SU-DHL-6 (cell line): Measurements from ENCODE around the gene CPAMD8.

Experiments
- H2AFZ ChIP-seq: fragments of 200-600 bp; sonication (generic); 2 replicates; pipeline ENCODE4 v1.6.1; 2014; ENCODE audit warnings: low read depth, mild to moderate bottlenecking, moderate library complexity, mixed read lengths, antibody characterized with exemption, low read length; ENCODE audit not compliant: severe bottlenecking
- H3F3A ChIP-seq: fragments of 200-600 bp; shearing (Covaris generic); 2 replicates; pipeline ENCODE4 v1.6.0; 2016; ENCODE audit warnings: antibody characterized with exemption, mild to moderate bottlenecking; ENCODE audit not compliant: insufficient read depth
- H3K27ac ChIP-seq: fragments of 200-600 bp; sonication (generic); 2 replicates; pipeline ENCODE4 v1.5.1; 2016; ENCODE audit warnings: low read depth, mild to moderate bottlenecking, low read length, moderate library complexity, mixed read lengths
- H3K27me3 ChIP-seq: fragments of 200-600 bp; sonication (generic), shearing (Covaris generic); 2 replicates; pipeline ENCODE4 v1.6.0; 2014; ENCODE audit warnings: mild to moderate bottlenecking, low read length
- H3K36me3 ChIP-seq: fragments of 200-600 bp; sonication (generic); 2 replicates; pipeline ENCODE4 v1.6.1; 2014; ENCODE audit warnings: mild to moderate bottlenecking, low read length, mixed read lengths
- H3K4me2 ChIP-seq: fragments of 300-600, 200-600 bp; shearing (Covaris generic), sonication (generic); 2 replicates; pipeline ENCODE4 v1.6.0; 2014; ENCODE audit warnings: low read length, low read depth, mild to moderate bottlenecking; ENCODE audit not compliant: poor library complexity, severe bottlenecking
- H3K4me3 ChIP-seq: fragments of 200-600 bp; sonication (generic); 2 replicates; pipeline ENCODE4 v1.5.1; 2014; ENCODE audit warnings: antibody characterized with exemption, low read length, mild to moderate bottlenecking, mixed read lengths; ENCODE audit not compliant: insufficient read depth, poor library complexity, severe bottlenecking
- H3K79me2 ChIP-seq: fragments of 200-600 bp; sonication (generic); 2 replicates; pipeline ENCODE4 v1.6.1; 2014; ENCODE audit warnings: mild to moderate bottlenecking, low read length, moderate library complexity; ENCODE audit not compliant: insufficient read depth
- H3K9ac ChIP-seq: fragments of 200-600 bp; sonication (generic); 2 replicates; pipeline ENCODE4 v1.7.0; 2014; ENCODE audit warnings: mild to moderate bottlenecking, low read length
- H3K9me2 ChIP-seq: fragments of 200-600 bp; sonication (generic); replicated peaks from 2 replicates; pipeline ENCODE4 v1.6.1; 2014; ENCODE audit warnings: low read length; ENCODE audit not compliant: insufficient read depth
- H3K9me3 ChIP-seq: fragments of 200-600 bp; sonication (generic); 2 replicates; pipeline ENCODE4 v1.6.1; 2014; ENCODE audit warnings: low read length, mixed read lengths; ENCODE audit not compliant: insufficient read depth
- H4K20me1 ChIP-seq: fragments of 200-600 bp; sonication (generic); 2 replicates; pipeline ENCODE4 v1.6.1; 2014; ENCODE audit warnings: low read depth, mild to moderate bottlenecking, antibody characterized with exemption, low read length, moderate library complexity, mixed read lengths
- CTCF ChIP-seq: fragments of 200-600 bp; sonication (generic); IDR thresholded peaks from one replicate; pipeline ENCODE4 v1.5.1; 2017; ENCODE audit warnings: antibody characterized with exemption, mild to moderate bottlenecking, low read length, moderate library complexity; ENCODE audit not compliant: insufficient read depth, poor library complexity, severe bottlenecking
- EZH2phosphoT487 ChIP-seq: fragments of 200-600 bp; sonication (generic), shearing (Covaris generic); conservative IDR thresholded peaks from 2 replicates; pipeline ENCODE4 v1.6.1; 2018; ENCODE audit warnings: mild to moderate bottlenecking, antibody characterized with exemption, low read length, moderate library complexity, mixed read lengths

CPAMD8 gene

GRCh38 chr19:17049711-17050280, 23.2 kb upstream of the CPAMD8 start:
- Histone ChIP-seq H3K9ac (no peak overlapping the region), H4K20me1 (no peaks in the 10 kb centered on the region), H3K36me3 (peaks cover 3% of the 10 kb centered on the region; the same call in 1 of the 2 replicates), H2AFZ (no peak overlapping the region), H3F3A (0 out of 2 replicates have a peak, but pooled peaks cover 9% of the 10 kb centered on the region), H3K9me3 (no peaks in the 10 kb centered on the region), H3K27ac (no peak overlapping the region), H3K4me3 (no peak overlapping the region), H3K79me2 (no peaks in the 10 kb centered on the region), H3K27me3 (no peaks in the 10 kb centered on the region), H3K9me2 (no peaks in the 10 kb centered on the region), H3K4me2 (no peak overlapping the region)
- TF ChIP-seq EZH2phosphoT487 = no peak
- no peak for TF ChIP-seq CTCF

GRCh38 chr19:17048885-17049453, 22.4 kb upstream of the CPAMD8 start:
- Histone ChIP-seq H3K27me3 (no peaks in the 10 kb centered on the region), H3K27ac (no peak overlapping the region), H3K36me3 (peaks cover 3% of the 10 kb centered on the region; the same call in 1 of the 2 replicates), H3K79me2 (no peaks in the 10 kb centered on the region), H3K9ac (no peak overlapping the region), H3K4me3 (no peak overlapping the region), H3F3A (0 out of 2 replicates have a peak, but pooled peaks cover 9% of the 10 kb centered on the region), H4K20me1 (no peaks in the 10 kb centered on the region), H3K4me2 (no peak overlapping the region), H3K9me2 (no peaks in the 10 kb centered on the region), H2AFZ (no peak overlapping the region), H3K9me3 (no peaks in the 10 kb centered on the region)
- TF ChIP-seq CTCF (no peak), EZH2phosphoT487 (no peak)

GRCh38 chr19:17045907-17046502, 19.4 kb upstream of the CPAMD8 start:
- Histone ChIP-seq H3K4me3 (no peak overlapping the region), H4K20me1 (no peaks in the 10 kb centered on the region), H3K36me3 (peaks cover 3% of the 10 kb centered on the region; the same call in 1 of the 2 replicates), H3F3A (0 out of 2 replicates have a peak, but pooled peaks cover 9% of the 10 kb centered on the region), H3K27me3 (no peaks in the 10 kb centered on the region), H3K79me2 (no peaks in the 10 kb centered on the region), H3K27ac (no peak overlapping the region), H3K9me3 (no peaks in the 10 kb centered on the region), H2AFZ (no peak overlapping the region), H3K9ac (no peak overlapping the region), H3K9me2 (no peaks in the 10 kb centered on the region), H3K4me2 (no peak overlapping the region)
- TF ChIP-seq CTCF (no peak), EZH2phosphoT487 (no peak)
